Panc1 (cell line): ENCODE data around the gene AHRR.

Experiments used
- REST ChIP-seq, 2 experiments: IDR thresholded peaks; 2 replicates each; pipeline ENCODE4 v1.6.1; 2011 to 2012; ENCODE audit warnings: low read depth in 2 of 2, control low read depth in 1 of 2, low read length in 1 of 2, mild to moderate bottlenecking in 1 of 2, moderate library complexity in 1 of 2; ENCODE audit not compliant: insufficient read depth in 1 of 2
- TF ChIP-seq, protein P1 (sequence below): fragments of 450-650 bp; IDR thresholded peaks from 2 replicates; pipeline ENCODE4 v1.5.1; 2017; ENCODE audit warnings: mild to moderate bottlenecking

- TF ChIP-seq, protein P1, sequence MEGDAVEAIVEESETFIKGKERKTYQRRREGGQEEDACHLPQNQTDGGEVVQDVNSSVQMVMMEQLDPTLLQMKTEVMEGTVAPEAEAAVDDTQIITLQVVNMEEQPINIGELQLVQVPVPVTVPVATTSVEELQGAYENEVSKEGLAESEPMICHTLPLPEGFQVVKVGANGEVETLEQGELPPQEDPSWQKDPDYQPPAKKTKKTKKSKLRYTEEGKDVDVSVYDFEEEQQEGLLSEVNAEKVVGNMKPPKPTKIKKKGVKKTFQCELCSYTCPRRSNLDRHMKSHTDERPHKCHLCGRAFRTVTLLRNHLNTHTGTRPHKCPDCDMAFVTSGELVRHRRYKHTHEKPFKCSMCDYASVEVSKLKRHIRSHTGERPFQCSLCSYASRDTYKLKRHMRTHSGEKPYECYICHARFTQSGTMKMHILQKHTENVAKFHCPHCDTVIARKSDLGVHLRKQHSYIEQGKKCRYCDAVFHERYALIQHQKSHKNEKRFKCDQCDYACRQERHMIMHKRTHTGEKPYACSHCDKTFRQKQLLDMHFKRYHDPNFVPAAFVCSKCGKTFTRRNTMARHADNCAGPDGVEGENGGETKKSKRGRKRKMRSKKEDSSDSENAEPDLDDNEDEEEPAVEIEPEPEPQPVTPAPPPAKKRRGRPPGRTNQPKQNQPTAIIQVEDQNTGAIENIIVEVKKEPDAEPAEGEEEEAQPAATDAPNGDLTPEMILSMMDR: no peak
- no peak for TF ChIP-seq REST (IDR thresholded peaks at IDR 0.05; ENCODE audit: insufficient read depth in 1 of 2, low read depth in 2 of 2, low read length in 1 of 2)
Observed at GRCh38 chr5:485113-485945, 163.8 kb downstream of the AHRR start.
